ENCODE measurements around the gene LDB3. TPM values are rescaled to one million over a fixed set of nuclear protein-coding genes. Genes with fewer than 3 reads are reported as not detected.

LDB3 gene
- total and polyA plus RNA-seq, 2 of the 8 experiments (the other 6 are each of a cell fraction or from before 2014, with no cell fraction given), result 0.20 to 0.43 TPM

GRCh38 chr10:86628311-86628710 lies 40.0 kb upstream of the LDB3 start:
- no peak for DNase-seq (ENCODE audit: low read depth in 1 of 2, low spot score in 2 of 2)
- POLR2A ChIA-PET (ENCODE audit: partially characterized antibody), result no interaction called here
- TF ChIP-seq BRCA1 (IDR thresholded peaks at IDR 0.05; ENCODE audit: low read depth, low read length) (no peak), CBX5 (IDR thresholded peaks at IDR 0.05; ENCODE audit: low read depth, low read length) (no peak), JUN (IDR thresholded peaks at IDR 0.05; ENCODE audit: low read depth, low read length) (no peak)

More at GRCh38 chr10:86628311-86628710, 40.0 kb upstream of the LDB3 start:
- peaks cover 0 to 9% (median 3%) of the 10 kb centered on the region in 4 experiments; a peak in 5 of 7 replicates for H3K4me1 ChIP-seq (replicated peaks in 1 of 4; ENCODE audit: control insufficient read depth in 3 of 4, insufficient read depth in 4 of 4, low read length in 3 of 4)
- no peak overlapping the region for H2BK120ac ChIP-seq (replicated peaks; ENCODE audit: low read depth, low read length)
- H3K23ac ChIP-seq (ENCODE audit: insufficient read length), result no peak overlapping the region
- H4K8ac ChIP-seq (ENCODE audit: extremely low read depth, insufficient read depth, low read length), result no peak overlapping the region
- no peak overlapping the region for H4K91ac ChIP-seq (replicated peaks; ENCODE audit: insufficient read length, low read length)
- H3K9me3 ChIP-seq (ENCODE audit: insufficient read depth in 2 of 2, low read depth in 1 of 2, low read length in 1 of 2), result no peaks in the 10 kb centered on the region
- no peak for FAIRE-seq
- H3K14ac ChIP-seq (ENCODE audit: insufficient read length), result no peak overlapping the region
- no peaks in the 10 kb centered on the region for H3K79me1 ChIP-seq (ENCODE audit: low read depth, low read length)
- WGBS, 2 experiments (ENCODE audit: extremely low coverage in 1 of 2, insufficient coverage in 1 of 2, insufficient read length in 1 of 2, insufficient replicate concordance in 2 of 2, low coverage in 1 of 2, low lambda C conversion rate in 2 of 2, missing lambda C conversion rate in 1 of 2), result 95% methylated on average over 2 of the region's 2 CpGs; no CpG with 5 or more reads in 1 of the 2 experiments
- no peaks in the 10 kb centered on the region for H3K79me2 ChIP-seq (ENCODE audit: control insufficient read depth in 1 of 2, insufficient read depth in 2 of 2, low read length in 2 of 2)
- no peak overlapping the region for H3K56ac ChIP-seq (replicated peaks; ENCODE audit: insufficient read length, low read depth, low read length)
- no peak overlapping the region for H3K9ac ChIP-seq (replicated peaks in 1 of 4; ENCODE audit: extremely low read depth in 1 of 4, low read depth in 3 of 4, low read length in 3 of 4)
- no peak overlapping the region for H2BK20ac ChIP-seq (ENCODE audit: low read length)
- H3K4me3 ChIP-seq (ENCODE audit: extremely low read depth in 1 of 4, insufficient read depth in 2 of 4, low read depth in 3 of 4, low read length in 4 of 4), result no peak overlapping the region
- H3K4ac ChIP-seq (replicated peaks; ENCODE audit: insufficient read length, low read depth, low read length), result no peak overlapping the region
- H2BK5ac ChIP-seq (ENCODE audit: low read depth, low read length), result no peak overlapping the region
- H4K5ac ChIP-seq (ENCODE audit: insufficient read length, low read depth, low read length), result no peak overlapping the region
- H3K4me2 ChIP-seq (ENCODE audit: insufficient read depth in 1 of 2, low read depth in 2 of 2, low read length in 2 of 2), result no peak overlapping the region
- H2BK12ac ChIP-seq (ENCODE audit: low read depth, low read length), result no peak overlapping the region
- no peaks in the 10 kb centered on the region for H4K20me1 ChIP-seq (replicated peaks in 1 of 2; ENCODE audit: control insufficient read depth in 1 of 2, insufficient read depth in 2 of 2, low read length in 2 of 2)
- no peak overlapping the region for H2BK15ac ChIP-seq (ENCODE audit: low read length)
- no peak overlapping the region for H3K18ac ChIP-seq (ENCODE audit: extremely low read depth, low read length)
- no peak overlapping the region for H2AFZ ChIP-seq (ENCODE audit: low read length)
- H3K27me3 ChIP-seq (replicated peaks in 1 of 4; ENCODE audit: control insufficient read depth in 3 of 4, extremely low read depth in 1 of 4, insufficient read depth in 3 of 4, low read length in 3 of 4), result peaks cover 0 to 15% (median 11%) of the 10 kb centered on the region in 4 experiments; a peak in 5 of 7 replicates
- CTCF ChIA-PET (ENCODE audit: partially characterized antibody), result no interaction called here
- H2AK5ac ChIP-seq (ENCODE audit: low read depth, low read length), result no peak overlapping the region
- no peak overlapping the region for H3K27ac ChIP-seq (ENCODE audit: low read depth, low read length)
- peaks cover 2% of the 10 kb centered on the region; the same call in 1 of the 2 replicates for H3K23me2 ChIP-seq (ENCODE audit: low read depth, low read length)
- no peaks in the 10 kb centered on the region for H3K36me3 ChIP-seq (ENCODE audit: control insufficient read depth in 2 of 4, insufficient read depth in 4 of 4, low read length in 3 of 4)

All from H1 (cell line).